SK-N-SH (cell line): Measurements from ENCODE around the gene HECW1.

Source experiments
- CHD2 ChIP-seq: fragments of 150-350 bp; IDR thresholded peaks from 2 replicates; pipeline ENCODE4 v1.6.1; 2018; ENCODE audit warnings: low read length; ENCODE audit not compliant: partially characterized antibody
- CTCF ChIP-seq: fragments of 200-600 bp; sonication (generic); IDR thresholded peaks from 2 replicates; pipeline ENCODE4 v1.6.1; 2017; ENCODE audit warnings: antibody characterized with exemption, mild to moderate bottlenecking, moderate library complexity
- ELF1 ChIP-seq: IDR thresholded peaks from 2 replicates; pipeline ENCODE4 v1.4.0; 2012
- EP300 ChIP-seq, 2 experiments: IDR thresholded peaks; 2 replicates each; pipeline versions ENCODE4 v1.4.0 to v1.6.1; 2012; ENCODE audit warnings: borderline replicate concordance in 1 of 2, low read depth in 1 of 2, low read length in 1 of 2
- FOXJ3 ChIP-seq: sonication (generic); formaldehyde crosslinking; IDR thresholded peaks from 2 replicates; pipeline ENCODE4 v1.5.1; 2020; ENCODE audit warnings: mild to moderate bottlenecking, missing genetic modification reagents
- GABPA ChIP-seq: IDR thresholded peaks from 2 replicates; pipeline ENCODE4 v1.4.0; 2012; ENCODE audit warnings: low read depth, mild to moderate bottlenecking
- IRF3 ChIP-seq: fragments of 150-350 bp; IDR thresholded peaks from 2 replicates; pipeline ENCODE4 v1.6.1; 2016; ENCODE audit warnings: mild to moderate bottlenecking, low read depth, low read length
- MAX ChIP-seq: IDR thresholded peaks from 2 replicates; pipeline ENCODE4 v1.4.0; 2012; ENCODE audit warnings: low read depth
- MXI1 ChIP-seq: IDR thresholded peaks from 2 replicates; pipeline ENCODE4 v1.6.1; 2012; ENCODE audit warnings: mild to moderate bottlenecking, low read depth, low read length, improper control_type of control experiment
- PBX3 ChIP-seq: IDR thresholded peaks from 2 replicates; pipeline ENCODE4; 2012
- RAD21 ChIP-seq: IDR thresholded peaks from 2 replicates; pipeline ENCODE4 v1.6.1; 2012; ENCODE audit warnings: mild to moderate bottlenecking, low read length

- TF ChIP-seq FOXJ3 (CRISPR knock-in tag) (no peak), CTCF (no peak), PBX3 (no peak), GABPA (no peak), MAX (no peak), MXI1 (no peak), ELF1 (no peak), CHD2 (no peak), EP300 (IDR thresholded peaks at IDR 0.05; ENCODE audit: borderline replicate concordance in 1 of 2, low read depth in 1 of 2, low read length in 1 of 2) (no peak), IRF3 (no peak), RAD21 (no peak)
Measured at GRCh38 chr7:43208242-43208641, 95.8 kb downstream of the HECW1 start.
